Eye (tissue), 1 donor: ENCODE results near the gene FEM1B.

Source experiments
- DNase-seq: peaks from one replicate; pipeline ENCODE4 v3.0.0-alpha.2; 2015

Gene FEM1B

GRCh38 chr15:68261241-68261640 lies 16.3 kb upstream of the FEM1B start:
- DNase-seq: no peak

GRCh38 chr15:68261980-68262379 lies 15.6 kb upstream of the FEM1B start:
- DNase-seq: no peak

- no peak for DNase-seq
Measured at GRCh38 chr15:68262514-68263356, 14.8 kb upstream of the FEM1B start.

GRCh38 chr15:68264282-68264681 lies 13.3 kb upstream of the FEM1B start:
- no peak for DNase-seq

GRCh38 chr15:68265081-68265480 lies 12.5 kb upstream of the FEM1B start:
- DNase-seq: no peak

GRCh38 chr15:68265674-68266073 lies 11.9 kb upstream of the FEM1B start:
- DNase-seq: no peak

GRCh38 chr15:68268405-68268804 lies 9.1 kb upstream of the FEM1B start:
- no peak for DNase-seq

- DNase-seq: peak; percentile 62
Measured at GRCh38 chr15:68271854-68272471, 5.6 kb upstream of the FEM1B start.

- DNase-seq: no peak
Measured at GRCh38 chr15:68272721-68273271, 4.7 kb upstream of the FEM1B start.

GRCh38 chr15:68274201-68274848 lies 3.2 kb upstream of the FEM1B start:
- no peak for DNase-seq

- DNase-seq: no peak
Measured at GRCh38 chr15:68275165-68275746, 2.3 kb upstream of the FEM1B start.

- no peak for DNase-seq
Measured at GRCh38 chr15:68276668-68277067, 877 bp upstream of the FEM1B start.

- DNase-seq: no peak
Measured at GRCh38 chr15:68277131-68277602, 378 bp upstream of the FEM1B start.

- no peak for DNase-seq
Measured at GRCh38 chr15:68278345-68278594, 725 bp downstream of the FEM1B start.

GRCh38 chr15:68278595-68279405 lies 1.3 kb downstream of the FEM1B start:
- peak; percentile 71 for DNase-seq

- DNase-seq: no peak
Measured at GRCh38 chr15:68279779-68280753, 2.5 kb downstream of the FEM1B start.

GRCh38 chr15:68281008-68281407 lies 3.5 kb downstream of the FEM1B start:
- no peak for DNase-seq

GRCh38 chr15:68283401-68283800 lies 5.9 kb downstream of the FEM1B start:
- no peak for DNase-seq

- DNase-seq: no peak
Measured at GRCh38 chr15:68284616-68285258, 7.2 kb downstream of the FEM1B start.

- no peak for DNase-seq
Measured at GRCh38 chr15:68285259-68285980, 7.9 kb downstream of the FEM1B start.
